K562 (cell line): ENCODE measurements around the gene CADM2. TPM values are rescaled to one million over a fixed set of nuclear protein-coding genes. Genes with fewer than 3 reads are reported as not detected.

Source experiments
- ATAC-seq: fragments of 200-7000 bp; cut with Tn5 transposase; 3 replicates; pipeline ENCODE4 v1.9.1; 2020; ENCODE audit warnings: moderate library complexity
- BruUV-seq: library from RNA; stranded (reverse); fragments of 400-500 nt; replicated peaks from 2 replicates; lab custom pipeline; 2021; lab: Mats Ljungman, UMichigan
- CTCF ChIA-PET: fragments of 300-600 bp; formaldehyde crosslinking; extraction: SDS; loops from one replicate; lab custom pipeline; 2021; ENCODE audit warnings: low intra/inter-chr PET ratio; lab: Yijun Ruan, JAX
- POLR2A ChIA-PET: fragments of 300-600, 350-650 bp; sonication (Branson Sonifier 250); formaldehyde crosslinking; extraction: SDS; loops from one replicate; lab custom pipeline; 2021; ENCODE audit warnings: antibody characterized with exemption, inconsistent platforms; lab: Yijun Ruan, JAX
- DNase-seq, 4 experiments: peaks; one replicate each; pipeline versions ENCODE4 v3.0.0 to v3.0.0-alpha.2; 2011 to 2018; ENCODE audit warnings: low spot score in 3 of 4, mixed read lengths in 3 of 4; ENCODE audit errors: extremely low read depth in 1 of 4
- FAIRE-seq: peaks from 2 replicates; lab custom pipeline; 2011; peaks lifted over from hg19 to GRCh38; lab: Jason Lieb, UNC
- H2AFZ ChIP-seq: 2 replicates; pipeline ENCODE4 v1.6.0; 2011; ENCODE audit warnings: low read depth, low read length, control low read depth, inconsistent platforms
- H3K27ac ChIP-seq: fragments of 200-600 bp; 3 replicates; pipeline ENCODE4 v1.8.0; 2011; ENCODE audit warnings: low read depth, mild to moderate bottlenecking, control low read depth, inconsistent platforms, low read length, moderate library complexity, mixed read lengths; ENCODE audit errors: extremely low read depth
- H3K27me3 ChIP-seq, 2 experiments: fragments of 300-600 bp in 1 of 2; 2 replicates in 1 of 2; 3 replicates in 1 of 2; pipeline versions ENCODE4 v1.6.0 to v1.8.0; 2011; ENCODE audit warnings: inconsistent platforms in 2 of 2, low read length in 2 of 2, mild to moderate bottlenecking in 1 of 2, mixed read lengths in 1 of 2, moderate library complexity in 1 of 2; ENCODE audit not compliant: control insufficient read depth in 2 of 2, insufficient read depth in 2 of 2
- H3K36me3 ChIP-seq: fragments of 300-600 bp; 3 replicates; pipeline ENCODE4 v1.8.0; 2011; ENCODE audit warnings: mild to moderate bottlenecking, low read length, inconsistent platforms; ENCODE audit not compliant: control insufficient read depth, insufficient read depth
- H3K4me1 ChIP-seq, 2 experiments: fragments of 200-600 bp in 1 of 2; replicated peaks in 1 of 2; 2 replicates in 1 of 2; 3 replicates in 1 of 2; pipeline versions ENCODE4 v1.5.1 to v1.8.0; 2011; ENCODE audit warnings: inconsistent platforms in 2 of 2, low read length in 2 of 2, mild to moderate bottlenecking in 1 of 2, mixed read lengths in 1 of 2, moderate library complexity in 1 of 2; ENCODE audit not compliant: control insufficient read depth in 2 of 2, insufficient read depth in 2 of 2
- H3K4me2 ChIP-seq: 2 replicates; pipeline ENCODE4 v1.6.1; 2011; ENCODE audit warnings: low read length, control low read depth, inconsistent platforms, mixed read lengths; ENCODE audit not compliant: insufficient read depth
- H3K4me3 ChIP-seq: fragments of 200-600 bp; sonication (generic), shearing (Covaris generic); 2 replicates; pipeline ENCODE4 v1.5.1; 2016; ENCODE audit warnings: control low read depth, inconsistent platforms
- H3K79me2 ChIP-seq: fragments of 200-600 bp; 3 replicates; pipeline ENCODE4 v1.8.0; 2011; ENCODE audit warnings: low read length, inconsistent platforms; ENCODE audit not compliant: control insufficient read depth, insufficient read depth
- H3K9ac ChIP-seq, 2 experiments: 2 replicates each; pipeline versions ENCODE4 v1.6.0 to v1.6.1; 2011; ENCODE audit warnings: low read depth in 2 of 2, low read length in 2 of 2, control low read depth in 1 of 2, inconsistent platforms in 1 of 2, mild to moderate bottlenecking in 1 of 2, mixed read lengths in 1 of 2; ENCODE audit not compliant: insufficient read depth in 1 of 2
- H3K9me1 ChIP-seq: one replicate; pipeline ENCODE4 v1.6.0; 2011; ENCODE audit warnings: inconsistent platforms, mild to moderate bottlenecking, low read length, moderate library complexity; ENCODE audit not compliant: control insufficient read depth, insufficient read depth
- H3K9me3 ChIP-seq: replicated peaks from 2 replicates; pipeline ENCODE4 v1.5.1; 2011; ENCODE audit warnings: low read depth, low read length, inconsistent platforms; ENCODE audit not compliant: control insufficient read depth, insufficient read depth
- H4K20me1 ChIP-seq: replicated peaks from 2 replicates; pipeline ENCODE4 v1.6.1; 2011; ENCODE audit warnings: low read length, inconsistent platforms, mixed read lengths; ENCODE audit not compliant: control insufficient read depth, insufficient read depth
- ASH1L ChIP-seq: fragments of 450-650 bp; IDR thresholded peaks from 2 replicates; pipeline ENCODE4 v1.6.1; 2018; ENCODE audit warnings: borderline replicate concordance, mild to moderate bottlenecking, low read depth; ENCODE audit not compliant: partially characterized antibody
- CBFB ChIP-seq: sonication (generic); formaldehyde crosslinking; IDR thresholded peaks from 2 replicates; pipeline ENCODE4 v1.4.0; 2020; ENCODE audit warnings: mild to moderate bottlenecking, missing genetic modification reagents
- HDAC2 ChIP-seq: fragments of 450-650 bp; IDR thresholded peaks from 2 replicates; pipeline ENCODE4 v1.6.1; 2016; ENCODE audit warnings: mild to moderate bottlenecking
- ILK ChIP-seq: fragments of 450-650 bp; IDR thresholded peaks from 2 replicates; pipeline ENCODE4 v1.6.1; 2016; ENCODE audit warnings: missing genetic modification characterization, low read depth, mild to moderate bottlenecking, missing compliant biosample characterization, moderate library complexity, borderline replicate concordance
- KHSRP ChIP-seq: fragments of 450-650 bp; IDR thresholded peaks from 2 replicates; pipeline ENCODE4 v1.6.1; 2017
- PHF20 ChIP-seq: fragments of 450-650 bp; IDR thresholded peaks from 2 replicates; pipeline ENCODE4 v1.6.1; 2018; ENCODE audit not compliant: partially characterized antibody
- PRMT5 ChIP-seq: sonication (generic); formaldehyde crosslinking; IDR thresholded peaks from 2 replicates; pipeline ENCODE4 v1.5.0; 2020; ENCODE audit warnings: missing genetic modification reagents
- SLC30A9 ChIP-seq: fragments of 250-450 bp; sonication (Bioruptor Pico); IDR thresholded peaks from 2 replicates; pipeline ENCODE4 v1.8.0; 2022; ENCODE audit warnings: mild to moderate bottlenecking, moderate library complexity
- TEAD2 ChIP-seq: fragments of 450-650 bp; IDR thresholded peaks from 2 replicates; pipeline ENCODE4 v1.6.1; 2016; ENCODE audit warnings: missing genetic modification characterization, control low read depth, missing compliant biosample characterization
- XRCC3 ChIP-seq: fragments of 450-650 bp; IDR thresholded peaks from 2 replicates; pipeline ENCODE4 v1.6.1; 2017; ENCODE audit warnings: mild to moderate bottlenecking, moderate library complexity
- ZFP36 ChIP-seq: fragments of 150-350 bp; IDR thresholded peaks from 2 replicates; pipeline ENCODE4 v1.6.1; 2018; ENCODE audit warnings: low read length, low read depth; ENCODE audit not compliant: partially characterized antibody
- ZNF239 ChIP-seq: fragments of 250-450 bp; sonication (Bioruptor Pico); IDR thresholded peaks from 2 replicates; pipeline ENCODE4 v1.4.0; 2020; ENCODE audit warnings: mild to moderate bottlenecking
- ZNF41 ChIP-seq: fragments of 250-450 bp; sonication (Bioruptor Pico); conservative IDR thresholded peaks from 2 replicates; pipeline ENCODE4 v1.4.0; 2020; ENCODE audit warnings: mild to moderate bottlenecking
- ZNF75A ChIP-seq: fragments of 450-650 bp; formaldehyde crosslinking; IDR thresholded peaks from 2 replicates; pipeline ENCODE4 v1.4.0; 2020; ENCODE audit warnings: mild to moderate bottlenecking
- ZNF830 ChIP-seq: fragments of 250-450 bp; sonication (Bioruptor Pico); IDR thresholded peaks from 2 replicates; pipeline ENCODE4 v1.5.0; 2021; ENCODE audit warnings: mild to moderate bottlenecking
- WGBS: fragments of 100-300 bp; shearing (Covaris generic); methylation state at CpG from one replicate; pipeline ENCODE4 v1.1.6; 2016; ENCODE audit warnings: low coverage, mixed read lengths; ENCODE audit not compliant: insufficient coverage; ENCODE audit errors: missing lambda C conversion rate; 5-methylcytosine and 5-hydroxymethylcytosine counted together
- in situ Hi-C: fragments of 300-500 bp; cut with MboI; formaldehyde crosslinking; loops from 4 replicates; pipeline ENCODE4 v1.15.0; 2018; ENCODE audit warnings: inconsistent platforms, mixed read lengths
- intact Hi-C: fragments of 100-400 bp; cut with micrococcal nuclease; formaldehyde crosslinking; loops from 2 replicates; pipeline ENCODE4 v1.14.2; 2022
- polyA plus RNA-seq, 8 experiments: library from polyadenylated mRNA; depleted of rRNA in 4 of 8; stranded (reverse) in 5 of 8; unstranded in 3 of 8; fragments of >200 nt; fragmentation: Nextera tagmentation in 2 of 8; fragmentation: Illumina TruSeq in 1 of 8; extraction: Ambion mirVana in 2 of 8; extraction: Trizol in 1 of 8; gene quantifications; 2 replicates each; pipeline versions ENCODE4 v1.2.1 to v1.2.3, GENCODE V29; 2011 to 2014; ENCODE audit warnings: inconsistent platforms in 1 of 8, missing spikeins in 1 of 8
- total RNA-seq, 7 experiments: library from RNA; depleted of rRNA in 6 of 7; stranded (reverse); fragments of >200 nt in 6 of 7; fragmentation: Illumina TruSeq in 2 of 7; extraction: Trizol in 2 of 7; gene quantifications; 2 replicates each; pipeline versions ENCODE4 v1.2.1 to v1.2.3, GENCODE V29; 2011 to 2021; ENCODE audit warnings: low replicate concordance in 1 of 7
- TF ChIP-seq, protein P1 (sequence below): fragments of 250-450 bp; sonication (Bioruptor Pico); IDR thresholded peaks from 2 replicates; pipeline ENCODE4 v1.8.0; 2021; ENCODE audit warnings: mild to moderate bottlenecking, moderate library complexity
- TF ChIP-seq, protein P2 (sequence below): sonication (generic); formaldehyde crosslinking; IDR thresholded peaks from 2 replicates; pipeline ENCODE4 v1.8.0; 2022; ENCODE audit warnings: missing genetic modification reagents, mild to moderate bottlenecking, borderline replicate concordance

The CADM2 gene
- total and polyA plus RNA-seq, 9 of the 15 experiments (the other 6 are each of a cell fraction or from before 2014, with no cell fraction given), result 0.11 to 3.2 (median 0.95) TPM

DNA sequence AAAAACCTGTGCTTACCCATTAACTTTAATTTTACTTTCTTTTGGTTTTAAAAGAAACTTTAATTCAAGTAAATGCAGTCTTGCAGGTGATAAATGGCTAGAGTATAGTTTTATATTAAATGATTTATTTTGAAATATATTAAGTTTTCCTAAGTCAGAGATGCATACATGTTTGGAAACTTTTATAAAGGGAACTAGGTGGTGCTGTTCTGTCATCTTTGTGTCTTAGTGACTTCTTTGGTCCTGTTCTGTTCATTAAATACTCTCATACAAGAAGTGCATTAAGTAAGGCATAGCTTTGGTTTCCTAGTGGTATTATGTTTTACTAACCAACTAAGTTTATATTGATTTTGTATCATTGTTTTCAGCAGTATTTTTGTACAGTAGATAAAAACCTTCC lies 15.6 kb downstream of the CADM2 start:
- Histone ChIP-seq H3K4me1 (no peaks in the 10 kb centered on the region), H3K4me2 (no peak overlapping the region), H3K36me3 (no peaks in the 10 kb centered on the region), H3K79me2 (no peaks in the 10 kb centered on the region), H3K27me3 (no peaks in the 10 kb centered on the region), H3K9ac (no peak overlapping the region), H3K27ac (no peak overlapping the region), H4K20me1 (no peaks in the 10 kb centered on the region), H3K9me1 (no peaks in the 10 kb centered on the region), H3K4me3 (no peak overlapping the region), H3K9me3 (no peaks in the 10 kb centered on the region), H2AFZ (no peak overlapping the region)
- in situ Hi-C loops, result no loop called here
- ChIA-PET POLR2A (no interaction called here), CTCF (interaction anchor here (0.7 kb wide), 1 partner anchor 602 kb away, joined by 3 read pairs; no protein-coding TSS in a partner anchor)
- DNase-seq, result no peak
- TF ChIP-seq CBFB (CRISPR knock-in tag), result no peak
- TF ChIP-seq ZNF41 (CRISPR knock-in tag), result no peak
- TF ChIP-seq ZFP36, result no peak
- TF ChIP-seq ZNF239 (CRISPR knock-in tag), result no peak
- no peak for TF ChIP-seq TEAD2
- no peak for TF ChIP-seq ILK (tag)
- TF ChIP-seq ZNF75A (CRISPR knock-in tag), result no peak
- ATAC-seq, result no peak
- BruUV-seq, result no TSS peak
- no peak for FAIRE-seq
- intact Hi-C loops, result no loop called here

DNA sequence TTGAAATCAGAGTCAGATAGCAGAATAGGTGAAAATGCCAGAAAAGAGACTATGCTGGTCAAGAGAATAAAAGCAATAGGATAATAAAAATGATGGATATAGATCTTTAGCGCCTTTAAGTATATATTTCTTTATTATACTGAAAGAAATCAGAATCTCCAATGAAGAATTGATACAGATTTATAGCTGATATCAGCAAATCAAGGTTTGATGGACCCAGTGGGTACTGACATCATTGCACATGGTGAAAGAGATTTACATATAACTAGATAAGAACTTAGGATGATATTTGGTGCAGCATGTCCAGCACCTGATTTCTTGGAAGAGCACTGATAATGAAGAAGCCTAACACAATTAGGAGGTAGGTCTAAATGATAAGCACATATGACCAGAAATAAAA lies 18.2 kb downstream of the CADM2 start:
- Histone ChIP-seq H3K9ac (no peak overlapping the region), H3K36me3 (no peaks in the 10 kb centered on the region), H3K4me2 (no peak overlapping the region), H3K4me1 (no peaks in the 10 kb centered on the region), H3K79me2 (no peaks in the 10 kb centered on the region), H3K9me3 (no peaks in the 10 kb centered on the region), H3K9me1 (no peaks in the 10 kb centered on the region), H3K27me3 (no peaks in the 10 kb centered on the region), H3K27ac (no peak overlapping the region), H3K4me3 (no peak overlapping the region), H2AFZ (no peak overlapping the region), H4K20me1 (no peaks in the 10 kb centered on the region)
- intact Hi-C loops, result no loop called here
- DNase-seq, result no peak
- WGBS, result 0% methylated on average over 1 of the region's 1 CpG
- in situ Hi-C loops, result no loop called here
- BruUV-seq, result no TSS peak
- no peak for FAIRE-seq
- ChIA-PET POLR2A (no interaction called here), CTCF (no interaction called here)
- no peak for ATAC-seq
- TF ChIP-seq ZNF830 (CRISPR knock-in tag) (no peak), SLC30A9 (CRISPR knock-in tag) (no peak), XRCC3 (no peak), ASH1L (no peak), HDAC2 (no peak), KHSRP (no peak), PRMT5 (no peak), PHF20 (no peak)
- TF ChIP-seq, protein P1, sequence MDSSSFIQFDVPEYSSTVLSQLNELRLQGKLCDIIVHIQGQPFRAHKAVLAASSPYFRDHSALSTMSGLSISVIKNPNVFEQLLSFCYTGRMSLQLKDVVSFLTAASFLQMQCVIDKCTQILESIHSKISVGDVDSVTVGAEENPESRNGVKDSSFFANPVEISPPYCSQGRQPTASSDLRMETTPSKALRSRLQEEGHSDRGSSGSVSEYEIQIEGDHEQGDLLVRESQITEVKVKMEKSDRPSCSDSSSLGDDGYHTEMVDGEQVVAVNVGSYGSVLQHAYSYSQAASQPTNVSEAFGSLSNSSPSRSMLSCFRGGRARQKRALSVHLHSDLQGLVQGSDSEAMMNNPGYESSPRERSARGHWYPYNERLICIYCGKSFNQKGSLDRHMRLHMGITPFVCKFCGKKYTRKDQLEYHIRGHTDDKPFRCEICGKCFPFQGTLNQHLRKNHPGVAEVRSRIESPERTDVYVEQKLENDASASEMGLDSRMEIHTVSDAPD, result no peak
- TF ChIP-seq, protein P2, sequence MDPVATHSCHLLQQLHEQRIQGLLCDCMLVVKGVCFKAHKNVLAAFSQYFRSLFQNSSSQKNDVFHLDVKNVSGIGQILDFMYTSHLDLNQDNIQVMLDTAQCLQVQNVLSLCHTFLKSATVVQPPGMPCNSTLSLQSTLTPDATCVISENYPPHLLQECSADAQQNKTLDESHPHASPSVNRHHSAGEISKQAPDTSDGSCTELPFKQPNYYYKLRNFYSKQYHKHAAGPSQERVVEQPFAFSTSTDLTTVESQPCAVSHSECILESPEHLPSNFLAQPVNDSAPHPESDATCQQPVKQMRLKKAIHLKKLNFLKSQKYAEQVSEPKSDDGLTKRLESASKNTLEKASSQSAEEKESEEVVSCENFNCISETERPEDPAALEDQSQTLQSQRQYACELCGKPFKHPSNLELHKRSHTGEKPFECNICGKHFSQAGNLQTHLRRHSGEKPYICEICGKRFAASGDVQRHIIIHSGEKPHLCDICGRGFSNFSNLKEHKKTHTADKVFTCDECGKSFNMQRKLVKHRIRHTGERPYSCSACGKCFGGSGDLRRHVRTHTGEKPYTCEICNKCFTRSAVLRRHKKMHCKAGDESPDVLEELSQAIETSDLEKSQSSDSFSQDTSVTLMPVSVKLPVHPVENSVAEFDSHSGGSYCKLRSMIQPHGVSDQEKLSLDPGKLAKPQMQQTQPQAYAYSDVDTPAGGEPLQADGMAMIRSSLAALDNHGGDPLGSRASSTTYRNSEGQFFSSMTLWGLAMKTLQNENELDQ (CRISPR knock-in tag), result no peak
